GM15510 (cell line): ENCODE measurements around the gene DNM1L.

Source experiments
- POLR2A ChIP-seq: IDR thresholded peaks from 3 replicates; pipeline ENCODE4 v1.6.1; 2011; ENCODE audit warnings: borderline replicate concordance; ENCODE audit not compliant: insufficient read length; ENCODE audit errors: extremely low read depth

The DNM1L gene

GRCh38 chr12:32768518-32768917 lies 89.4 kb downstream of the DNM1L start:
- no peak for TF ChIP-seq POLR2A

- TF ChIP-seq POLR2A, result no peak
Observed at GRCh38 chr12:32770141-32770540, 91.0 kb downstream of the DNM1L start.

GRCh38 chr12:32773691-32774090 lies 94.6 kb downstream of the DNM1L start:
- TF ChIP-seq POLR2A, result no peak

GRCh38 chr12:32776258-32776657 lies 97.2 kb downstream of the DNM1L start:
- no peak for TF ChIP-seq POLR2A

GRCh38 chr12:32777159-32777558 lies 98.1 kb downstream of the DNM1L start:
- TF ChIP-seq POLR2A, result no peak

- TF ChIP-seq POLR2A, result no peak
Observed at GRCh38 chr12:32777691-32778175, 98.6 kb downstream of the DNM1L start.

- TF ChIP-seq POLR2A, result no peak
Observed at GRCh38 chr12:32780071-32780470, 101.0 kb downstream of the DNM1L start.

- TF ChIP-seq POLR2A, result no peak
Observed at GRCh38 chr12:32783029-32783428, 103.9 kb downstream of the DNM1L start.

GRCh38 chr12:32785557-32785956 lies 106.5 kb downstream of the DNM1L start:
- no peak for TF ChIP-seq POLR2A

- TF ChIP-seq POLR2A, result no peak
Observed at GRCh38 chr12:32788405-32788804, 109.3 kb downstream of the DNM1L start.

- TF ChIP-seq POLR2A, result no peak
Observed at GRCh38 chr12:32789446-32789845, 110.3 kb downstream of the DNM1L start.

GRCh38 chr12:32789916-32790315 lies 110.8 kb downstream of the DNM1L start:
- TF ChIP-seq POLR2A, result no peak

GRCh38 chr12:32794281-32794680 lies 115.2 kb downstream of the DNM1L start:
- no peak for TF ChIP-seq POLR2A
